ENCODE measurements around the gene KLK15.

Gene KLK15

GRCh38 chr19:50875795-50876422, 42.5 kb upstream of the KLK15 start:
- H3K4me3 ChIP-seq (replicated peaks; ENCODE audit: low read depth, low read length): no peak overlapping the region
- no peak for DNase-seq (ENCODE audit: extremely low read depth, low read depth)
- no peak for TF ChIP-seq CTCF (IDR thresholded peaks at IDR 0.05; ENCODE audit: low read depth, low read length, missing control alignments)

- TF ChIP-seq CTCF (IDR thresholded peaks at IDR 0.05; ENCODE audit: low read depth, low read length, missing control alignments): no peak
- no peak overlapping the region for H3K4me3 ChIP-seq (replicated peaks; ENCODE audit: low read depth, low read length)
- no peak for DNase-seq (ENCODE audit: extremely low read depth, low read depth)
Observed at GRCh38 chr19:50874211-50874610, 40.8 kb upstream of the KLK15 start.

GRCh38 chr19:50873056-50873455, 39.7 kb upstream of the KLK15 start, which contains the start of gene KLK2:
Gene KLK2 (plus strand): TSS chr19:50873439. CDS start chr19:50873474, 35 bp downstream.
- no peak within 1 kb of the TSS for H3K4me3 ChIP-seq (replicated peaks; ENCODE audit: low read depth, low read length)
- no peak for TF ChIP-seq CTCF (IDR thresholded peaks at IDR 0.05; ENCODE audit: low read depth, low read length, missing control alignments)
- no peak for DNase-seq (ENCODE audit: extremely low read depth, low read depth)

- no peak for DNase-seq (ENCODE audit: extremely low read depth, low read depth)
Observed at GRCh38 chr19:50870417-50871089, 37.2 kb upstream of the KLK15 start.

GRCh38 chr19:50869479-50869878, 36.1 kb upstream of the KLK15 start:
- no peak overlapping the region for H3K4me3 ChIP-seq (replicated peaks; ENCODE audit: low read depth, low read length)
- no peak for DNase-seq (ENCODE audit: extremely low read depth, low read depth)
- no peak for TF ChIP-seq CTCF (IDR thresholded peaks at IDR 0.05; ENCODE audit: low read depth, low read length, missing control alignments)

More at GRCh38 chr19:50870417-50871089, 37.2 kb upstream of the KLK15 start:
- no peak overlapping the region for H3K4me3 ChIP-seq (replicated peaks; ENCODE audit: low read depth, low read length)
- no peak for TF ChIP-seq CTCF (IDR thresholded peaks at IDR 0.05; ENCODE audit: low read depth, low read length, missing control alignments)

GRCh38 chr19:50861496-50862286, 28.3 kb upstream of the KLK15 start:
- no peak for TF ChIP-seq CTCF (IDR thresholded peaks at IDR 0.05; ENCODE audit: low read depth, low read length, missing control alignments)
- DNase-seq (ENCODE audit: extremely low read depth, low read depth): no peak
- no peak overlapping the region for H3K4me3 ChIP-seq (replicated peaks; ENCODE audit: low read depth, low read length)
